RCC 7860 (cell line): ENCODE data around the gene LONP2.
"Not testable (repeated sequence)": the region's sequence is repeated elsewhere in the genome, so short reads cannot be mapped to it uniquely, and the experiment has no call there.

Experiments used
- DNase-seq: peaks from one replicate; pipeline ENCODE4 v3.0.0-alpha.2; 2015; ENCODE audit warnings: low spot score
- FAIRE-seq: peaks from 2 replicates; lab custom pipeline; 2012; peaks lifted over from hg19 to GRCh38; lab: Jason Lieb, UNC

Gene LONP2

GRCh38 chr16:48365025-48365600 lies 121.0 kb downstream of the LONP2 start:
- DNase-seq (no peak), FAIRE-seq (no peak)

DNA sequence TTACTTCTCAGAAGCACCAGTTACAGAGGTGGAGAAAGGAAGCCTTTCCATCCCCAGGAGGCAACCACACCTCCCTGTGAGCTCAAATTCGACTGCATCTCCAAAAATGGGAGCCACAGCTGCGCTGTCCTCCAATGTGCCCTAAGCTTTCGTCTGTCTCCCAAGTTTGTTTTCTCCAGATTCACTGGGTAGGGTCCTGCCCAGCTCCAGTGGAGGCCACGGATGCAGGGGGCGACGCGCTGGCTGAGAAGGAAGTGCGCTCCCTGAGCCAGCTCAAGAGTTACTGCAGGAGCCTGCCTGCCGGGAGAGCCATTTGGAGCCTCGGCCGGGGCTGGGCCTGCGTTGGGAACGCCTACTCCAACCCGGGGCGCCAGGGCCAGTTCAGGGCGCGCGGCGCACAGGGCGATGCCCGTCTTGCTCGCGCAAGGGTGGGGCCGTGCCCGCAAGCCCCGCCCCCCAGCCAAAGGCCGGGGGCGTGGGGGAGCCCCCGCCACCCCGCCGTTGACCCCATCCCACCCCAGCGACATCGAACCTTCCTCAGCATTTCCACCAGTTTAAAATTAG lies 121.6 kb downstream of the LONP2 start:
- DNase-seq (peak; percentile 72), FAIRE-seq (no peak)

- DNase-seq (peak; percentile 50), FAIRE-seq (peak; percentile 35)
Measured at GRCh38 chr16:48366165-48367093, 122.3 kb downstream of the LONP2 start.

- DNase-seq (no peak), FAIRE-seq (no peak)
Measured at GRCh38 chr16:48367441-48368049, 123.4 kb downstream of the LONP2 start.

- FAIRE-seq (no peak), DNase-seq (no peak)
Measured at GRCh38 chr16:48369765-48370164, 125.7 kb downstream of the LONP2 start.

DNA sequence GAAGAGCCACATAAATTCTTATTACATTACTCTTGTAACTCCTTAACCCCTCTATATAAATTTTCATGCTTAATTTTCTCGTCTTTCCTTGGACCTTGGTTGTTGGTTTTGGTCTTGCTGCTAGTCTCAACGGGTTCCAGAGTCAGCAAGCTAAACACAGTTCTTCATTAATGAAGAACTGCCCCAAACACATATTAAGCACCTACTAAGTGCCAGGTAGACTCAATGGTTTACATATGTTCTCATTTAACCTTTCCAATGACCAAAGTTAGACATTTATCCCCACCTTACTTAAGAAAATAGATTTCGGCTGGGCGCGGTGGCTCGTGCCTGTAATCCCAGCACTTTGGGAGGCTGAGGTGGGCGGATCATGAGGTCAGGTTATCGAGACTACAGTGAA lies 126.1 kb downstream of the LONP2 start:
- FAIRE-seq (no peak), DNase-seq (no peak)

DNA sequence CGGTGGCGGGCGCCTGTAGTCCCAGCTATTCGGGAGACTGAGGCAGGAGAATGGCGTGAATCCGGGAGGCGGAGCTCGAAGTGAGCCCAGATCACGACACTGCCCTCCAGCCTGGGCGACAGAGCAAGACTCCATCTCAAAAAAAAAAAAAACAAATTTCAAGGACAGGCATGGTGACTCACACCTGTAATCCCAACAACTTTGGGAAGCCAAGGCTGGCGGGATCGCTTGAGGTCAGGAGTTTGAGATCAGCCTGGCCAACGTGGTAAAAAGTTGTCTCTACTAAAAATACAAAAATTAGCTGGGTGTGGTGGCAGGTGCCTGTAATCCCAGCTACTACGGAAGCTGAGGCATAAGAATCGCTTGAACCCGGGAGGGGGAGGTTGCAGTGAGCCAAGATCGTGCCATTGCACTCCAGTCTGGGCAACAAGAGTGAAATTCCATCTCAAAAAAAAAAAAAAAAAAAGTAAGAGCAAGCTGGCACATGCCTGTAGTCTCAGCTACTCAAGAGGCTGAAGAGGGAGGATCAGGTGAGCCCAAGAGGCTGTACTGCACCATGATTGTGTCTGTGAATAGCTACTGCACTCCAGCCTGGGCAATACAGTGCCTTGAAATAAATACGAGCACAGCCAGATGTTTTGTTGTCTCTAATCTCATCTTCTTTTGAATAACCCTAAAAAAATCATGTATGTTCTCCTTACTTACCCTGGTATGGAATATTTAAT lies 126.7 kb downstream of the LONP2 start:
- DNase-seq, FAIRE-seq: not testable (repeated sequence)

GRCh38 chr16:48371393-48371780 lies 127.3 kb downstream of the LONP2 start:
- FAIRE-seq, result no peak
- no peak for DNase-seq

- FAIRE-seq (no peak), DNase-seq (no peak)
Measured at GRCh38 chr16:48372744-48373143, 128.6 kb downstream of the LONP2 start.

DNA sequence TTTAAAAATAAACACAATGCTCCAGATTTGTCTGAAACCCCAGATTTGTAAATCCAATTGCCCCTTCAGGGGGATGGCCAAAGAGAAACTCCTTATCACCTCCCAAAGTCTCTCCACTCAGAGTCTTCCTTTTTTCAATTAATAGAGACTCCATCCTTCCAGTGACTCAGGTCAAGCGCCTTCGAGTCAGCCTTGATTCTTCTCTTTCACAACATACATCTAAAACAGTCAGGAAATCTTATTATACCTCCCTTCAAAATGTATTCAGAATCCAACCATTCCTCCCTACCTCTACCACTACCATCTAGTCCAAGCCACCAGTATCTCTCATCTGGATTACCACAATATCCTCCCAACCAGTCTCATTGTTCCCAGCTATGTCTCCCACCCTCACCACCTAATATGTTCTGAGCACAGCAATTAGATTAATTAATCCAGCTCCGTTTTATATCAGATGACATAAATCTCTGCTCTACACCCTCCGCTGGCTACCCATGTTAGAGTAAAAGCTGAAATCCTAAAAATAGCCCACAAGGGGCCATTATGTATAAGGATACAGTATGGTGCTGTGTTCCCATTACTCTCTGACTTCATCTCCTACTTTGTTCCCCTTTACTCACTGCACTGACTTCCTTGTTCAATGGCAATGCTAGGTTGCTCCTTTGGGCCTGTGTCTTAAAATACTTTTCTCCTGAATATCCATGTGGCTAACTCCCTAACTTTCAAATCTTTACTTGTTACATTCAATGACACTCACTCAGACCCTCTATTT lies 129.3 kb downstream of the LONP2 start:
- DNase-seq, result no peak
- no peak for FAIRE-seq

DNA sequence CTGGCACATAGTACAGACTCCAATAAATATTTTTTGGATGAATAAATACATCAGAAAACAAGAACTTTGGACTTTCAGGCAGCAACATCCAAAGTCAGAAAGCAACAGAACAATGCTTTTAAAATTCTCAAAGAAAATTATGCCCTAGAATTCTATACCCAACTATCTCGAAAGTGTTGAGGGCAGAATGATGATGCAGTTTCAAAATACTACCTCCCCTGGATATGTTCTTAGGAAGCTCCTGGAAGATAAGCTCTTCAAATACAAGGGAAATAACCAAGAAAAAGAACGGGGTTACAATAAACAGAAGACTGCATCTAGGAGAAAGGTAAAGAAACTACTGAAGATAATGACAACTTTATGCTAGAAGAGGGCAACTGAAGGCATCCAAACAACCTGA lies 130.2 kb downstream of the LONP2 start:
- FAIRE-seq, result no peak
- no peak for DNase-seq

DNA sequence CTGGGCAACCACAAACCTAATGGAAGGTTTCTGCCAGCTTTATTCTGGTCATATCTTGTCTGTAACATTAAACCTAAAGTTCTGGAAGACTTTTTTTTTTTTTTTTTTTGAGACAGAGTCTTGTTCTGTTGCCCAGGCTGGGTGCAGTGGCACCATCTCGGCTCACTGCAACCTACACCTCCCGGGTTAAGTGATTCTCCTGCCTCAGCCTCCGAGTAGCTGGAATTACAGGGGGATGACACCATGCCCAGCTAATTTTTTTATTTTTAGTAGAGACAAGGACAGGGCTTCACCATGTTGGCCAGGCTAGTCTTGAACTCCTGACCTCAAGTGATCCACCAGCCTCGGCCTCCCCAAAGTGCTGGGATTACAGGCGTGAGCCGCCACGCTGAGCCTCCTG lies 133.2 kb downstream of the LONP2 start:
- FAIRE-seq, DNase-seq: not testable (repeated sequence)

DNA sequence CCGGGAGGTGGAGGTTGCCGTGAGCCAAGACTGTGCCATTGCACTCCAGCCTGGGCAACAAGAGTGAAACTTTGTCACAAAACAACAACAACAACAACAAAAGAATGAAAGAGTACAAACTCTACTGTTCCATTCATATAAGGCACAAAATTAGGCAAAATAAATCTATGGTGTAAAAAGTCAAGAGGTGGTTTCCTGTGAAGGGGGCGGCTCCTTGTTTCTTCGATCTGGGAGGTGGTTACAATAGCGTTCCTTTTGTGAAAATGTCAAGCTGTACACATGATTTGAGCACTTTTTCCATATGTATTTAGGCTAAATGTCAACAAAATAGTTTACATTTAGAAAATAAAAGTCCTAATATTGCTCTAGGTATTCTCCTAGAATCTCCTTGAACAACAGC lies 134.2 kb downstream of the LONP2 start:
- DNase-seq, result no peak
- FAIRE-seq, result no peak

- no peak for FAIRE-seq
- no peak for DNase-seq
Measured at GRCh38 chr16:48378836-48379235, 134.7 kb downstream of the LONP2 start.

DNA sequence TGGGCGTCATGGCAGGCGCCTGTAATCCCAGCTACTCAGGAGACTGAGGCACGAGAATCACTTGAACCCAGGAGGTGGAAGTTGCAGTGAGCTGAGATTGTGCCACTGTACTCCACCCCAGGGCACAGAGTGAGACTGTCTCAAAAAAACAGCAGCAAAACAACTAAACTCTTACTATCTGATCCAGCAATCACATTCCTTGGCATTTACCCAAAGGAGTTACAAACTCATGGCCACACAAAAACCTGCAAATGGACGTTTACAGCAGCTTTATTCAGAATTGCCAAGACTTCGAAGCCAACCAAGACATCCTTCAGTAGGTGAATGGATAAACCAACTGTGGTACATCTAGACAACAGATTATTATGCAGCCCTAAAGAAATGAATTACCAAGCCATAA lies 137.1 kb downstream of the LONP2 start:
- DNase-seq (no peak), FAIRE-seq (no peak)

GRCh38 chr16:48382131-48382530 lies 138.0 kb downstream of the LONP2 start:
- no peak for FAIRE-seq
- no peak for DNase-seq

- FAIRE-seq (peak; percentile 73), DNase-seq (no peak)
Measured at GRCh38 chr16:48383009-48383876, 139.1 kb downstream of the LONP2 start.

DNA sequence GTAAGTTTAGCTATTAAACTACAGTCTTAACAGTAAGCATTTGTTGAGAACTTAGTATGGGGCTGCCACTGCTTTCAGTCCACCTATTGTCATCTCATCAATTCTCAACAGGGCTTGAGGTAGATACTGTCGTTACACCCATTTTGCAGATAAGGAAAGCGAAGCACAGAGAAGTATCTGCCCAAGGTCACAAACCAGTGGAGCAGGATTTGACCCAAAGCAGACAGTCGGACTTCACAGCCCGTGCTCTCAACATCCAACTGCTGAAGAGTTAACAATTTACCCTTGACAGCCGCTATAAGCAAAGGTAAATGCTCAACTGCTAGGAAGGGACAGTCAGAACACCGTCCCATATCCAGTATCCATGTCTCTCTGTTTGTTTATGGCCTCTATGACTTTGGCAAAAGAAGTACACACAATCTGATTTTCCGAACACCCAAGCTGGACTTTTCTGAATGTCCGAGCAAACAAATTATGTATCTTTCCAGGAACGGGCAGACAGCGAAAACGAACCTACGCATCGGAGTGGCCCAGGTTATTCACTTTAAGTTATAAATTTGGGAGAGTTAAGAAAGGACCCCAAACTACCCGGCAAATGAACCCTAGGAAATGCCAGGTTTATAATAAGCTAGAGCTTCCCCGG lies 139.9 kb downstream of the LONP2 start:
- FAIRE-seq (no peak), DNase-seq (peak; percentile 6)
